ENCODE data around the gene CORO7.

Gene CORO7

GRCh38 chr16:4384509-4384942 lies 31.9 kb downstream of the CORO7 start:
- no peak for DNase-seq (ENCODE audit: low read depth in 2 of 2)

- no peak for DNase-seq (ENCODE audit: low read depth in 2 of 2)
Measured at GRCh38 chr16:4383591-4384444, 32.6 kb downstream of the CORO7 start.

- DNase-seq (ENCODE audit: low read depth in 2 of 2), result no peak
Measured at GRCh38 chr16:4382795-4383357, 33.5 kb downstream of the CORO7 start.

GRCh38 chr16:4381935-4382794 lies 34.2 kb downstream of the CORO7 start:
- no peak for DNase-seq (ENCODE audit: low read depth in 2 of 2)

GRCh38 chr16:4381072-4381934 lies 35.1 kb downstream of the CORO7 start:
- no peak for DNase-seq (ENCODE audit: low read depth in 2 of 2)

GRCh38 chr16:4380119-4381063 lies 36.0 kb downstream of the CORO7 start:
- no peak for DNase-seq (ENCODE audit: low read depth in 2 of 2)

- DNase-seq (ENCODE audit: low read depth in 2 of 2), result no peak
Measured at GRCh38 chr16:4378999-4379690, 37.3 kb downstream of the CORO7 start.

GRCh38 chr16:4378161-4378666 lies 38.2 kb downstream of the CORO7 start:
- DNase-seq (ENCODE audit: low read depth in 2 of 2), result no peak

GRCh38 chr16:4377573-4378154 lies 38.7 kb downstream of the CORO7 start:
- DNase-seq (ENCODE audit: low read depth in 2 of 2), result no peak

GRCh38 chr16:4376893-4377572 lies 39.4 kb downstream of the CORO7 start:
- no peak for DNase-seq (ENCODE audit: low read depth in 2 of 2)

- DNase-seq (ENCODE audit: low read depth in 2 of 2), result no peak
Measured at GRCh38 chr16:4376126-4376892, 40.1 kb downstream of the CORO7 start.

GRCh38 chr16:4375717-4376116 lies 40.7 kb downstream of the CORO7 start:
- DNase-seq (ENCODE audit: low read depth in 2 of 2), result no peak

- no peak for DNase-seq (ENCODE audit: low read depth in 2 of 2)
Measured at GRCh38 chr16:4373909-4374742, 42.3 kb downstream of the CORO7 start.

- no peak for DNase-seq (ENCODE audit: low read depth in 2 of 2)
Measured at GRCh38 chr16:4373356-4373908, 43.0 kb downstream of the CORO7 start.

- no peak for DNase-seq (ENCODE audit: low read depth in 2 of 2)
Measured at GRCh38 chr16:4372578-4373355, 43.6 kb downstream of the CORO7 start.

All from activated CD4-positive, alpha-beta T cell treated with anti-CD3 and anti-CD28 coated beads for 24 hours (primary cell).